HTERT RPE-1 (cell line): ENCODE results near the gene ZNF26.

Source experiments
- in situ Hi-C: fragments of 300-500 bp; cut with MboI; formaldehyde crosslinking; loops from 4 replicates; pipeline ENCODE4 v1.14.3; 2020; ENCODE audit warnings: low sequenced_read_pairs

Gene ZNF26

DNA sequence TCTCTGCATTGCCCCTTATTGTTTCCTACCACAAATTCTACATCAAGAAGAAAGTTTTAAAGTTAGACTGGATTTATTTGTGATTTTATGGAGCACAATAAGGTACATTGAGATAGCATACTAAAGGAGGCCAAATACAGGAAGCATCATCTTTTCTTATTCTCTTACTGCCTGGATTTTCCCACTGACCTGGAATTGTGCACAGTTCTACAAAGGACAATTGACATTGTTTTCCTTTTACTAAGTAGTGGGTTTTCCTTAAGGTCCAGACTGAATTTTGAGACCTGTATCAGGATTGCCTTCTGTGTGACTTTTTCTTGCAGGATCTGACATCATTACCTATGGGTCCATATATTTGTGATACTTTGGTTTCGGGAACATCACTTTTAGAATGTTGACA is 75.8 kb downstream of the ZNF26 start:
- in situ Hi-C loops = no loop called here

DNA sequence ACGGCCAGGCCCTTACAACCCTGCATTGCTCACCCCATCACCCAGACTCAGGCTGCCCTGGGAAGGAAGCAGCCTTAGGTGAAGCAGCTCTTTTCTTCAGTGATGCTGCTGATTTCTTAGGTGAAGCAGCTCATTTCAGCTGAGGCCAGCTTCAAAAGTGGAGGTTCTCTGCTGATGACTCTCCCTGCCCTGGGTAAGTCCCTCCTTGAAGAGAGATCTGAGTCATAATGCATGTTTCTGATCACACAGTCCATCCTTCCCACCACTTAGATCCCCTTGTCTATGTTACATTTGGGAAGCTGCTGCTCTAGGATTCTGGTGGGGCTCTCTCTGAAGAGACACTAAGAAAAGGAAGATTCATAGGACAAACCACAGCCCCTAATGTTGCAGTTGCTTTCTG is 77.4 kb downstream of the ZNF26 start:
- in situ Hi-C loops = no loop called here

DNA sequence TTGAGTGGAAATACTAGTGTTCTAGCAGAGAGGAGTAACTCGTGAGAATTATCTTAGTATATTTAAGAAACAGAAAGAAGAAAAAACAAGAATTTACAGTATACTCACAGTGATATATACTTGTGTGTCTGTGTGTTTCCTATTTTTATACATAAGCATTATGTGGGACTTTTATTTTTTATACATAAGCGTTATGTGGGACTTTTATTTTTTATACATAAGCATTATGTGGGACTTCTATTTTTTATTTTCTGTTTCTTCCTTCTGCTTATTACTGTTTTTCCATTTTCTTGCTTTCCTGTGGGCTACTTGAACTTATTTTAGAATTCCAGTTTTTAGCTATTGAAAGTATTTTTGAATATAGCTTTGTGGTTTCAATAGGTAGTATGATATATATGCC is 87.7 kb downstream of the ZNF26 start:
- in situ Hi-C loops = no loop called here
